IPS DF 4.7 (cell line): ENCODE results near the gene CA5B.
"Not testable (repeated sequence)": the region's sequence is repeated elsewhere in the genome, so short reads cannot be mapped to it uniquely, and the experiment has no call there.

Experiments
- DNase-seq: peaks from one replicate; pipeline ENCODE4 v3.0.0-alpha.2; 2013; ENCODE audit warnings: low spot score; ENCODE audit errors: extremely low read depth

CA5B gene

DNA sequence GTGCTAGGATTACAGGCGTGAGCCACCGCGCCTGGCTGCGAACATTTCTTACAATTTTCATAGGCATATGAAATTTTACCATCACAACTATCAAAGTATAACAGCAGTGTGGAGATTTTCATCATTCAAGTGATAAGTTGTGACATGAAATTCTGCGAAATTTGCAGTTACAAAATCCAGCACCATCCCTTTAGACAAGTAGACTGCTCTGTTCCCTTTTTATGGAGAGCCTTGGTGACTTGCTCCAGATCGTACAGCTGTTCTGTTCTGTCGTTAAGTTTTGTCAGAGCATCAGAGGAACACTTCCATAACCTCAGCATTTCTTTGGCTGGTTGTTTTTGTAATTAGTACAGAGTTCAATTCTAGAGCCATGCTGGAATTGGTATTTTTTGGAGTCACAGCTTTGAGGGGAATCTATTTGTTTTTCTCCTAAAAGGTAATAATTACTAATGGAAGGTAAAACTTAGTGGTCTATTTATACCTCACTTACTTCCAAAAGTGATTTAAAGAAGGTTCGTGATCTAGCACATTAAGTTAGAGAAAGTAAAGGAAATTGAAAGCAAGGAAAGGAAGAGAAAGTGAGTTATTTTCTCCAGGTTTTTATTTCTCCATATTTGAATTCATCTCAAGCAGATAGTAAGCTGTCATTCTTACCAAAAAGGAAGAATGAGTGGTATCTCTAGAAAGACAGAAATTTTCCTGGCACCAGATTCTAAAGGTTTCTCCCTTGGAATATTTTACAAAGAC, 74.3 kb downstream of the CA5B start:
- DNase-seq, result no peak

- no peak for DNase-seq
These were observed 75.3 kb downstream of the CA5B start for GRCh38 chrX:15813416-15813815.

DNA sequence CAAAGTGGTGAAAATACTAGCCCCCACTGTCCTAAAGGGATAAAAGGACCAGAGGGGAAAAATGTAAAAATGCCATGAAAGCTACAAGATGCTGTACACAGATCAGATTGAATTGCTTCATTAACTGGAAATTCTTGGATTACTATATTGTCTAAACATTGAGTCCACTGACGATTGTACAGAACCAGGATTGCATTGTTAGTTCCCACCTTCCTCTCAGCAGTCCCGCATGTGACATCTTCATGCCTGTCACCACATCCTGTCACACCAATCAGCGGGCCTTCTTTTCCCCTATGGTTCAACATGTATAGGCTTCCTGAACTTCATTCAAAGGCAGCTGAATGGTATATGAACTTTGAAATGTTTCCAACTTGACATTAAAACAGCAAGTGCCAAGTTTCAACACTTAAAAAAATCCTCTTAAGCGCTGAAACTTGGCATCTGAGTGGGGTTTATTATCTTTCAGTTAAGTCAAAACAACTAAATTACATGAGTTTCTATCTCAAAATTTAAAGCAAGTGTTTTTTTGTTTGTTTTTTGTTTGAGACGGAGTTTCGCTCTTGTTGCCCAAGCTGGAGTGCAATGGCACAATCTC, 76.8 kb downstream of the CA5B start:
- DNase-seq, result no peak

GRCh38 chrX:15815779-15816437, 77.8 kb downstream of the CA5B start:
- DNase-seq, result no peak

GRCh38 chrX:15816438-15816809, 78.4 kb downstream of the CA5B start:
- DNase-seq, result no peak

DNA sequence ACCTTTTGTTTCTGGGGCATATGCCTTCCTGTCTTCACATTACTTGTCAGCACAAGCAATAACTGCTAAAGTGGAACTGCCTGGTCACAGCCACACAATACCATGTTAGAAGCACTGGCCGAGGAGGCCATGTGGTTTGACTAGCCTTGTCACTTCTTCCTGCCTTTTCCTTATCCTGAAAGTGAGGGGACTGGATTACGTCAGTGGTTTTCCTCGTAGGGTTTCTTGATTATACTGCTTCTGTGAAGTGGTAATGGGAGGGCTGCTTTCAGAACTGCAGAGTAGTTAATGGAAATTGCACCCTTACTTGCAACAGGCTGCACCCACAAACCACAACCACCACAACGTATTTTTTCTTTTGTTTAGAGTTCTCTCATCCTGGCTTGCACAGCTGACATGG, 78.8 kb downstream of the CA5B start:
- no peak for DNase-seq

DNA sequence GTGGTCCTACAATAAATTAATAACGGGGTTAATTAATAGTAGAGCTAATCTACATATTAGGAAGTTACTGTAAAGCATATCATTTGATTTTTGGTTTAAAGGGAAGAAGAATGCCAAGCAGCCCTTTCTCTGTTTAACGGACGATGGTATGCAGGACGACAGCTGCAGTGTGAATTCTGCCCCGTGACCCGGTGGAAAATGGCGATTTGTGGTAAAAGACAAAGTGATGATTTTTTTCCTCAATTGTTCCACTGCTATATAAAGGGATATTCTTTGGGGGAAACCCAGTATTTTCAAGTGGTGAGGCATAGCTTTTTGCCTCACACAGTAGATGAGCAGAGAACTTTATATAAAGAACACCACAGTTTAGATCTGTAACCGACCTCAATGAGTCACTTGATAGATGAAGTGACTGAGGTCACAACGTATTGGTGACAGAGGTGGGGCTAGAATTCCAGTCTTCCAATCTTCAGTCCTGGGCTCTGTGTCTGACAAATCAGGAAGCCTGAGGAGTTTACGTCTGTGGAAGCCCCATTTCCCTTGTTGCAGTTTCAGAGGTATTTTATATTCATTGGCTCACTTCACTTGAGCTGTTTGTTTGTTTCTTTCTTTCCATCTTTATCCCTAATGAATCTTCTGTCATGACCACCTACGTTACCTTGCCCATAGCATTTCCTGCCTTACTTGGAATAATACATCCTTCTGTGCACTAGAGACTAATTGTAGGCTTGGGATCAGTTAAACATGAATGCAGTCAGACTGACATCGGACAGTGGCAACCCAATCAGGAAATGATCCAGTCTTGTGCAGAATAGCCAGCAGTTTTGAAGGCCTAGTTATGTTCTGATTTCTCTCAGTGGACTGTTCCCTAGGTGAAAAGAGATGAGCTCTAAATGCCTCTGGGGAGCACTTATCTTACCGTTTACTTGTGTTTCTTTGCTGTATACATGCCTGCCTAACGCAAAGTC, 82.3 kb downstream of the CA5B start:
- DNase-seq, result no peak

GRCh38 chrX:15822922-15823321, 84.9 kb downstream of the CA5B start:
- no peak for DNase-seq

DNA sequence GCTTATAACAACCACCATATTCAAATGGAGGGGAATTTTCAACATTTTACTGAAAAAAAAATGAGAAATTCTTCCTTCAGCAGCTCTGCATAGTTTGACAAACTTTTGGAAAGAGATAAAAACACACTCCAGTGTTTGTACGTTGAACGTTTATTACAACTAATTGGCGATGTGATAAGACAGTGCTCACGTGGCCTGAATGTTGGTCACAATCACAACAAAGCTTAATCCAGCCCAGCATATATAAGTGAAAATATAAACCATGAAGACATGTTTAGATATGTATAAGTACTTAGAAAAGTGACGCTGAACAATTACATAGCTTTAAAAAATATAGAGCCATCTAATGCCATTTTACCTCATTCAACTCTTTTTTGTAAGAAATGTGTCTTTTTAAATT, 87.9 kb downstream of the CA5B start:
- DNase-seq, result no peak

GRCh38 chrX:15829217-15829616, 91.1 kb downstream of the CA5B start:
- DNase-seq, result no peak

- DNase-seq, result not testable (repeated sequence)
These were observed 93.3 kb downstream of the CA5B start for GRCh38 chrX:15831347-15831746.

GRCh38 chrX:15834053-15834452, 96.0 kb downstream of the CA5B start:
- DNase-seq, result no peak

- no peak for DNase-seq
These were observed 96.9 kb downstream of the CA5B start for GRCh38 chrX:15834827-15835595.
